Spleen (tissue), 7 donors: ENCODE results near the gene C5.

Experiments used
- POLR2A ChIP-seq, 3 donors: fragments of 450-650 bp; IDR thresholded peaks; one replicate each; pipeline ENCODE4 v1.5.1; 2017; ENCODE audit warnings: antibody characterized with exemption in 3 of 3, mild to moderate bottlenecking in 1 of 3
- TF ChIP-seq, protein P1 (sequence below), 11 experiments: fragments of 200-600 bp in 7 of 11; fragments of 450-650 bp in 4 of 11; sonication (generic) in 4 of 11; IDR thresholded peaks in 8 of 11; conservative IDR thresholded peaks in 3 of 11; 1 replicate in 7 of 11; 2 replicates in 4 of 11; pipeline versions ENCODE4 v1.4.0 to v1.8.0; 2016 to 2021; ENCODE audit warnings: antibody characterized with exemption in 11 of 11, inconsistent platforms in 4 of 11, mild to moderate bottlenecking in 1 of 11
- donor health status: DM: no; HTN: no; CAD: no; lungs with moderate emphysema.
- donor health status: DM: no; HTN: no; CAD: no.
- donor health status: DM: no; HTN: no; CAD: no.

DNA sequence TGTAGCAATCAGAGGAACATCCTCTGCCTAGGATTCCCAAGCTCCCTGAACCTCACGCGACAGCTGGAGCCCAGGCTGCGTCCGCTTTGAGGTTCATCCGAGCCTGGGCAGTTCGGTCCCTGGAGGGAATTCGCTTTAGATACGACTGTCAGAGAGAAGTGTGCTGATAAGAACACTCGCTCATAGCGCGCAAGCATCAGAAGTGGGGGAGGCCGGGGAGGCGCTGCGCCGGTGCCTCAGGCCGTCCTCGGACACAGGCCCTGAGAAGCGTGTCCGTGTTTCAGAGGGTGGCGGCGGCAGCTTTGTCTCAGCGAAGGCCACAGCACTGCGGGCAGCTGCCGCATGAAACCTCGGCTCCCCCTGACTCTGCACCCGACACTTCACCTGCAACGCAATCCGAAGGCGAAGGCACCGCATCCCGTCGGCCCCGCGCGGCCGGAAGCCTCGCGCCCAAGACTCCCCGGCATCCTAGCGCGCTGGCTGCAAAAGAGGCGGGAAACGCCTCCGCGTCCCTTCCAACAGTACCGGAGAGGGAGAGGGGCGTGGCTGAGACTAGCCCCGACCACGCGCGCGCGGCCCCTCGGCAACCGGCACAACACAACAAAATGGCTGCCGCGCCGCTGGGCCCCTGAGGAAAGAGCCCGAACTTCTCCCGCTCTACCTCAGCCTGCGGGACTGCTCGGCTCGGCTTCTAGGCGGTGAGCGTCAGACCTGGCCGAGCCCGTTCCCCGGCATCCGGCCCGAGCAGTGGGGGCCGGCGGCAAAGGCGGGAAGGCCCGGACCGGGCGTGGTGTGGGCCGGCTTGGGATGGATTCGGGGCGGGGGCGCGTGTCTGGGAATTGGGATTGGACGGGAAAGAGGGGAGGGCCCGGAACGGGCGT, 24.5 kb upstream of the C5 start, which contains the start of gene CNTRL:
- TF ChIP-seq, protein P1, sequence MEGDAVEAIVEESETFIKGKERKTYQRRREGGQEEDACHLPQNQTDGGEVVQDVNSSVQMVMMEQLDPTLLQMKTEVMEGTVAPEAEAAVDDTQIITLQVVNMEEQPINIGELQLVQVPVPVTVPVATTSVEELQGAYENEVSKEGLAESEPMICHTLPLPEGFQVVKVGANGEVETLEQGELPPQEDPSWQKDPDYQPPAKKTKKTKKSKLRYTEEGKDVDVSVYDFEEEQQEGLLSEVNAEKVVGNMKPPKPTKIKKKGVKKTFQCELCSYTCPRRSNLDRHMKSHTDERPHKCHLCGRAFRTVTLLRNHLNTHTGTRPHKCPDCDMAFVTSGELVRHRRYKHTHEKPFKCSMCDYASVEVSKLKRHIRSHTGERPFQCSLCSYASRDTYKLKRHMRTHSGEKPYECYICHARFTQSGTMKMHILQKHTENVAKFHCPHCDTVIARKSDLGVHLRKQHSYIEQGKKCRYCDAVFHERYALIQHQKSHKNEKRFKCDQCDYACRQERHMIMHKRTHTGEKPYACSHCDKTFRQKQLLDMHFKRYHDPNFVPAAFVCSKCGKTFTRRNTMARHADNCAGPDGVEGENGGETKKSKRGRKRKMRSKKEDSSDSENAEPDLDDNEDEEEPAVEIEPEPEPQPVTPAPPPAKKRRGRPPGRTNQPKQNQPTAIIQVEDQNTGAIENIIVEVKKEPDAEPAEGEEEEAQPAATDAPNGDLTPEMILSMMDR (IDR thresholded peaks at IDR 0.05 in 8 of 11, conservative IDR thresholded peaks at IDR 0.05 in 3 of 11) = no peak
- no peak for TF ChIP-seq POLR2A (IDR thresholded peaks at IDR 0.05)
